ENCODE data around the gene MYBBP1A. TPM values are rescaled to one million over a fixed set of nuclear protein-coding genes. Genes with fewer than 3 reads are reported as not detected.
A peak's percentile ranks its signal among the peaks of the same experiment; 100 is the strongest.

The MYBBP1A gene
- total RNA-seq, 2 donors from 2014 or later = 92.3 to 246 TPM

GRCh38 chr17:4515501-4515900 lies 39.7 kb downstream of the MYBBP1A start:
- Mint-ChIP-seq H3K27me3 (no peaks in the 10 kb centered on the region), H3K36me3 (no peaks in the 10 kb centered on the region), H3K4me1 (ENCODE audit: low read depth in 2 of 2) (peaks cover 6 to 8% of the 10 kb centered on the region in 2 donors), H3K9me3 (no peaks in the 10 kb centered on the region), H3K4me3 (no peak overlapping the region), H3K27ac (no peak overlapping the region)
- ATAC-seq = no peak
- no peak for DNase-seq (ENCODE audit: low spot score)

- peaks cover 7 to 10% of the 10 kb centered on the region in 2 donors for H3K4me1 Mint-ChIP-seq (ENCODE audit: low read depth in 2 of 2)
- ATAC-seq = no peak
- no peak for DNase-seq (ENCODE audit: low spot score)
- no peaks in the 10 kb centered on the region for H3K27me3 Mint-ChIP-seq
- no peaks in the 10 kb centered on the region for H3K9me3 Mint-ChIP-seq
- no peak overlapping the region for H3K4me3 Mint-ChIP-seq
- H3K36me3 Mint-ChIP-seq = no peaks in the 10 kb centered on the region
- H3K27ac Mint-ChIP-seq = no peak overlapping the region
These were observed 40.4 kb downstream of the MYBBP1A start for GRCh38 chr17:4514779-4515178.

GRCh38 chr17:4514206-4514605 lies 41.0 kb downstream of the MYBBP1A start:
- Mint-ChIP-seq H3K27ac (no peak overlapping the region), H3K27me3 (no peaks in the 10 kb centered on the region), H3K4me1 (ENCODE audit: low read depth in 2 of 2) (peaks cover 13 to 16% of the 10 kb centered on the region in 2 donors), H3K4me3 (no peak overlapping the region), H3K36me3 (no peaks in the 10 kb centered on the region), H3K9me3 (no peaks in the 10 kb centered on the region)
- DNase-seq (ENCODE audit: low spot score) (no peak), ATAC-seq (no peak)

DNA sequence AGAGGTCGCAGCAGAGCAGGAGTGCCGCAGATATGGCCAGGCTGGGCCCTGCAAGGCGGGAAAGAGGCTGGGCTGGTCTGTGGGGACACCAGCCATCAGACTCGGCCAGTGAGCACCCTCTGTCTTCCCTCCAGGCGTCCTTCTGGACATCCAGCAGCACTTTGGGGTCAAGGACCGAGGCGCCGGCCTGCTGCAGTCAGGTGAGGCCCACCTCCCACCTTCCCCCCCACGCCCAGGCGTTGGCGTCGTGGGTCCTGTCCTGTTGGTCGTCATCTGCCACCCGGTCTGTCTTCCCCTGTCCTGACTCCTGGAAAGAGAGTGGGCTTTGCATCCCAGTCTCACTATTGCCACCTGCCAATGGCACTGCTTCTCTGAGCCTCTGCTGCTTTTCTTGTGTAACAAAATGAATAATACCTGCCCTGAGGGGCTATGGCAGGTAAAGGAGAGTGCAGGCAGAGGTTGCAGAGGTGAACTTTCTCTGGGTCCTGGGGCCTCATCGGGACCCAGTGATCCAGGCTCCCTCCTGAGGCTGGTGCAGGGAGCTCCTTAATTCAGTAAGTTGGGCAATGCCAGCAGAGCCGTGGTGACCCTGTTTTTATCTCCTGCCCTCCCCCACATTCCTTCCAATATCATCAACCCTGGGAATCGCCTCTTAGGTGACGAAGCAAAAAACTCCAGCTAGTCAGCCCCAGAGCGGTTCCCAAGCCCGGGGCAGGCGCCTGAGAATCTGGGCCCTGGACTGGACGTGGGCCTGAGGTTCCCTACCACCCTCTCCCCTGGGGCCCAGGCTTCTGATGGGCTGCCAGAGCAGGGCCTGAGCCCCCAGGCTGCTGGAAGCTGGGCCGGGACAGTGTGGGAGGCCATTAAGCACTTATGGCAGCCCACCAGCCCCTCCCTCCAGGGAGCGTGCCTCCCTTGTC lies 41.8 kb downstream of the MYBBP1A start:
- peaks cover 0 to 2% of the 10 kb centered on the region in 2 donors for H3K27me3 Mint-ChIP-seq

GRCh38 chr17:4512156-4513112 lies 42.8 kb downstream of the MYBBP1A start:
- no peak for DNase-seq (ENCODE audit: low spot score)
- Mint-ChIP-seq H3K4me1 (ENCODE audit: low read depth in 2 of 2) (peaks cover 21 to 27% of the 10 kb centered on the region in 2 donors), H3K9me3 (no peaks in the 10 kb centered on the region), H3K4me3 (no peak overlapping the region), H3K27ac (no peak overlapping the region), H3K36me3 (no peaks in the 10 kb centered on the region), H3K27me3 (peaks cover 0 to 3% of the 10 kb centered on the region in 2 donors)
- no peak for ATAC-seq

More for the DNA sequence above, 41.8 kb downstream of the MYBBP1A start:
- Mint-ChIP-seq H3K36me3 (no peaks in the 10 kb centered on the region), H3K4me3 (no peak overlapping the region), H3K4me1 (ENCODE audit: low read depth in 2 of 2) (peaks cover 21 to 24% of the 10 kb centered on the region in 2 donors), H3K9me3 (no peaks in the 10 kb centered on the region), H3K27ac (no peak overlapping the region)
- no peak for DNase-seq (ENCODE audit: low spot score)
- no peak for ATAC-seq

DNA sequence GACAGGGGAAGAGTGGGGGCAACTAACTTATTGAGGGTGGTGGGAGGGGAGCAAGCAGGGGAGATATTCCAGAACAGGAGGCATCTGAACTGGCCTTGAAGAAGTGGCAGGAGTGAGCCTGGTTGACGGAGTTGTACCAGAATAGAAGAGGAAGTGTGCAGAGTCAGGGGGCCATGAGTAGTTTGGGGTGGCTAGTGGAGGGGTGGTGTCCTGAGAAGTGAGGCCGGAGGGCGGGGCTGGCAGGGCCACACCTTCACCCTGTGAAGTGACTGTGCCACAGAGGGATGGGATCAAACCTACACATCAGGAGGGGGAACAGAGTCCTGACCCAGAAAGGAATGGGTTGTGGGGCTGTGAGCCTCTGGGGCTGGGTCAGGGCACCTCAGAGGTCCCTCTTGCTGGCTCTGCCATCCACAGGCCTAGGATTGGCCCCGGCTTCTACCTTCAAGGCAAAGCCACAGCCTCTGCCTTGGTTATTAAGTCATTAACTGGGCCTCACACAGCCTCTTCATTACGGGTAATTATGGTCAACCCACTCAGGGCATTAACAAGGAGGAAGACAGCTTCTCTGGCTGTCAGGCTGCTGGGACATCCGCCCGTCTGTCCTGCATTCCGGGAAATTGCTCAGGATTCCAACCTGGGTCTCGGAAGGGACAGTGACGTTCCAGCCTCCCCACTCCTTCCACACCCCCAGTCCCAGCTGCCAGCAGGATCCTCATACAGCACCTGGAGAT lies 43.8 kb downstream of the MYBBP1A start:
- H3K4me1 Mint-ChIP-seq (ENCODE audit: low read depth in 2 of 2) = peaks cover 21 to 29% of the 10 kb centered on the region in 2 donors

DNA sequence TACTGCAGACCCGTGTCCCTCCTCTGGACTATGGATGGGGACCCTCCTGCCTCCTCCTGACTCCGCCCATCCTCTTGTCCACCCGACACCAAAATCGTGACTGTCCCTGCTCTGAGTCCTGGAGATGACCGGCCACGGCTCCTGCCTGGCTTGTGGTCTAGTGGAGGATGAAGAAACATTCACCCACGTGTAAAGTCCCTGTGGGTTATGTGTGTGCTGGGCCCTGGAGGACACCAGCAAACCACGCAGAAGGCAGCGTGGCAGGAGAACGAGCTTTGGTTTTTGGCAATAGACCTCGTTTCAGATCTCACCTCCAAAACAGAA lies 44.6 kb downstream of the MYBBP1A start:
- Mint-ChIP-seq H3K27ac (no peak overlapping the region), H3K9me3 (no peaks in the 10 kb centered on the region), H3K27me3 (peaks cover 0 to 5% of the 10 kb centered on the region in 2 donors), H3K4me1 (ENCODE audit: low read depth in 2 of 2) (peaks cover 21 to 29% of the 10 kb centered on the region in 2 donors), H3K36me3 (no peaks in the 10 kb centered on the region), H3K4me3 (no peak overlapping the region)
- DNase-seq (ENCODE audit: low spot score) (no peak), ATAC-seq (no peak)

More for the DNA sequence above, 43.8 kb downstream of the MYBBP1A start:
- Mint-ChIP-seq H3K36me3 (no peaks in the 10 kb centered on the region), H3K27me3 (peaks cover 0 to 5% of the 10 kb centered on the region in 2 donors), H3K4me3 (no peak overlapping the region), H3K27ac (no peak overlapping the region), H3K9me3 (no peaks in the 10 kb centered on the region)
- DNase-seq (ENCODE audit: low spot score) (no peak), ATAC-seq (no peak)

GRCh38 chr17:4509923-4510617 lies 45.1 kb downstream of the MYBBP1A start:
- Mint-ChIP-seq H3K36me3 (no peaks in the 10 kb centered on the region), H3K4me3 (peak overlapping the region; percentile 51), H3K4me1 (ENCODE audit: low read depth in 2 of 2) (peaks cover 21 to 29% of the 10 kb centered on the region in 2 donors), H3K27me3 (peaks cover 0 to 6% of the 10 kb centered on the region in 2 donors), H3K9me3 (no peaks in the 10 kb centered on the region), H3K27ac (peak overlapping the region in 1 of 2 donors; percentile 25)
- DNase-seq (ENCODE audit: low spot score) (no peak), ATAC-seq (no peak)

GRCh38 chr17:4509401-4509800 lies 45.8 kb downstream of the MYBBP1A start:
- Mint-ChIP-seq H3K4me3 (peak overlapping the region; percentile 51), H3K36me3 (no peaks in the 10 kb centered on the region), H3K27ac (peak overlapping the region in 1 of 2 donors; percentile 25), H3K9me3 (no peaks in the 10 kb centered on the region), H3K4me1 (ENCODE audit: low read depth in 2 of 2) (peaks cover 21 to 29% of the 10 kb centered on the region in 2 donors), H3K27me3 (peaks cover 0 to 11% of the 10 kb centered on the region in 2 donors)
- DNase-seq (ENCODE audit: low spot score) (peak; percentile 79), ATAC-seq (peak; percentile 82 to 86)

DNA sequence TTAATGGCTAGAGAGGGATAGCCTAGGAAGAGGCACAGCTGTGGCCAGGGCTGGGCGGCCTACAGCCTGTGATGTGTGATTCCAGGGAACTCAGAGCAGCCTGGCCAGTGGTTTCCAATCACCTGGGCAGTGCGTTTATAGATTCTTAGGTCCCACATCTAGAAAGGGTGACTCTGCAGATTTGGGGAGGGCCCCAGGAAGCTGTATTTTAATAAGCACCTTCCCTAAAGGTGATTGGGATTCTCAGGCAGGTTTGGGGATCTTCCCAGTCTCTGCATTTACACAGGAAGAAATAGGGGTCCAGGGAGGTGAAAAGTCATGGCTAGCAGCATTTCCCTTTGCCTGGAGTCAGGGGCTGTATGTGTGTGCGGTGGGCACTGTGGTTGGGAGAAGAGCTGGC lies 47.0 kb downstream of the MYBBP1A start:
- Mint-ChIP-seq H3K27ac (peak overlapping the region in 1 of 2 donors; percentile 23), H3K9me3 (no peaks in the 10 kb centered on the region), H3K36me3 (no peaks in the 10 kb centered on the region), H3K4me1 (ENCODE audit: low read depth in 2 of 2) (peaks cover 21 to 29% of the 10 kb centered on the region in 2 donors), H3K27me3 (peaks cover 0 to 14% of the 10 kb centered on the region in 2 donors), H3K4me3 (no peak overlapping the region)
- no peak for ATAC-seq
- DNase-seq (ENCODE audit: low spot score) = no peak

- Mint-ChIP-seq H3K27ac (no peak overlapping the region), H3K36me3 (no peaks in the 10 kb centered on the region)
- no peak for DNase-seq (ENCODE audit: low spot score)
These were observed 47.6 kb downstream of the MYBBP1A start for GRCh38 chr17:4507361-4508111.

GRCh38 chr17:4506892-4507291 lies 48.3 kb downstream of the MYBBP1A start:
- Mint-ChIP-seq H3K4me3 (no peak overlapping the region), H3K4me1 (ENCODE audit: low read depth in 2 of 2) (peaks cover 21 to 29% of the 10 kb centered on the region in 2 donors), H3K27me3 (peaks cover 8 to 19% of the 10 kb centered on the region in 2 donors), H3K36me3 (no peaks in the 10 kb centered on the region), H3K27ac (no peak overlapping the region), H3K9me3 (no peaks in the 10 kb centered on the region)
- ATAC-seq (no peak), DNase-seq (ENCODE audit: low spot score) (no peak)

More at GRCh38 chr17:4507361-4508111, 47.6 kb downstream of the MYBBP1A start:
- no peak overlapping the region for H3K4me3 Mint-ChIP-seq
- ATAC-seq = no peak
- H3K27me3 Mint-ChIP-seq = peaks cover 5 to 18% of the 10 kb centered on the region in 2 donors
- no peaks in the 10 kb centered on the region for H3K9me3 Mint-ChIP-seq
- H3K4me1 Mint-ChIP-seq (ENCODE audit: low read depth in 2 of 2) = peaks cover 21 to 29% of the 10 kb centered on the region in 2 donors

All from natural killer cell treated with Interleukin-12 subunit alpha and Interleukin-12 subunit beta and Interleukin-15 and Interleukin-18, amount 100 ng/mL, for 72 hours (primary cell).